SKM-1 treated with dmso at 0.1 percent for 144 hours (cell line): ENCODE measurements around the gene NR6A1.
"Not testable (repeated sequence)": the region's sequence is repeated elsewhere in the genome, so short reads cannot be mapped to it uniquely, and the experiment has no call there.

Experiments used
- DNase-seq: peaks from one replicate; lab custom pipeline; 2025; ENCODE audit not compliant: unreplicated experiment; lab: John Stamatoyannopoulos, UW

The NR6A1 gene

DNA sequence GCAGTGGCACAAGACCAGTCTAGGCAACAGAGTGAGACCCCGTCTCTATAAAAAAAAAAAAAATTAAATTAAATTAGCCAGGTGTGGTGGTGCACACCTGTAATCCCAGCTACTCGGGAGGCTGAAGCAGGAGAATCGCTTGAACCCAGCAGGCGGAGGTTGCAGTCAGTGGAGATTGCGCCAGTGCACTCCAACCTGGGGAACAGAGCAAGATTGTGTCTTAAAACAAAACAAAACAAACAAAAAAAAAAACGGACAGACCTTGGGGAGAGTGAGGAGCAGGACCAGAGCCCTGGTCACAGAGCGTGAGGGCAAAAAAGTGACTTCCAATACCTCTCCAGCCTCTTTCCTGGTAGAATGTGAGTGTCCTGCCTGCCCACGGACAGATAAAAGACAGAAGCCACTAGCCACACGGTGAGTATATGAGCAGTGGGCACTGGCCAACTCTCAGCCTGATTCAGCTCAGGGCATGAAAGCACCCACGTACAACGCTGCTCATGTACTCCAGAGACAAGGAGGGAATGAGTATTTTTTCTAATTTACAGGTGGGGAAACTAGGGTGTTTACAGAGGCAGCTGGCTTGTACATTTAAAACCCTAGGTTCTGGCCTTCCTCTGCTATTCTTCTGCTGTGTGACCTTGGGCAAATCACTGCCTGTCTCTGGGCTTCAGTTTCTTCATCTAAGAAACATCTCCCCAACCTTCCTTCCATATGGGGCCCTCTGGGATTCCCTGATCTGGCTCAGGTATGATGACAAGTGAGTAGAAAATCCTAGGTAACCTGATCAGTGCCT, 7.7 kb upstream of the NR6A1 start:
- no peak for DNase-seq

DNA sequence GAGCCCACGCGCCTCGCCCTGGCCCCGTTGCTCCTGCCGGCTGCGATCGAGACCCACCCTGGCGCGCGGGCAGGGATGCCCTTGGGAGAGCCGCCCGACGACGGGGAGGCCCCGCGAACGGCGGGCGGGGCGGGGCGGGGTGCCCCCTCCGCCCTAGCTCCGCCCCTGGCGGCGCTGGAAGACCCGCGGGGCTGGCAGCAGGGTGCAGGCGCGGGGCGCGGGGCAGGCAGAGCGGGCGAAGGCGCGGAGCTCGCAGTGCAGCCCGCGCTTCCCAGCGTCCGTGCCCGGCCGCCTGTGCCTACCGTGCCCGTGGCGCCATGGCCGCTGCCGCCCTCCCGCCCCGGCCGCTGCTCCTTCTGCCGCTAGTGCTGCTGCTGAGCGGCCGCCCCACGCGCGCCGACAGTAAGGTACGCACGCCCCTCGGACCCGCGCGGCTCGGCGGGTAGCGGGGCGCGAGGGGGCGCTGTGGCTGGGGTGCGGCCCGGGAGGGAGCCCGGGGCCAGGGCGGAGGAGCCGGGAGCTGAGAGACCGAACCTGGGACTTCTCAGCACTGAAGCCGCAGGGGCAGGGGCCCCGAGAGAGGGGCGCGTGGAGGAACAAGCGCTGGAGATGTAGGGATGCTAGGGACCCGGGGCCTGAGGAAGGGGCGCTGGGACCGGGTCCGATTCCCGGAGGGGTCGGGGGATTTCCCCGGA, 6.0 kb upstream of the NR6A1 start, which contains the start of gene OLFML2A:
Gene OLFML2A, plus strand, starts transcription at position 180 of the 695 bp plus-strand sequence. Its CDS starts 138 bp downstream, at position 318.
- DNase-seq, result peak; percentile 31

DNA sequence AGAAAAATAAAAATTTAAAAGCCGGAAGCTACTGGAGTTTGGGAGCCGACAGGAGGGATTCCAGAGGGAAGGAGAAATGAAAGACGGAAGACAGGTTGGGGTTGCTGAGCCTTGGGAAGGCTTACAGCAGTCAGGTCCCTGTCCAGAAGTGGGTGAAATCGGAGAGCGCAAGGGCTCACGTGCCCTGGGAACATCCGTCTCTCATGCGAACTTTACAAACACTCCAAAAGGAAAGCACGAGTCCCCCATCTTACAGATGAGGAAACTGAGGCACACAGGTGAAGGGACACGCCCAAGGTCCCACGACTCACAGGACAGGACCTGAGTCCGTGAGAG, 5.5 kb upstream of the NR6A1 start:
- no peak for DNase-seq

DNA sequence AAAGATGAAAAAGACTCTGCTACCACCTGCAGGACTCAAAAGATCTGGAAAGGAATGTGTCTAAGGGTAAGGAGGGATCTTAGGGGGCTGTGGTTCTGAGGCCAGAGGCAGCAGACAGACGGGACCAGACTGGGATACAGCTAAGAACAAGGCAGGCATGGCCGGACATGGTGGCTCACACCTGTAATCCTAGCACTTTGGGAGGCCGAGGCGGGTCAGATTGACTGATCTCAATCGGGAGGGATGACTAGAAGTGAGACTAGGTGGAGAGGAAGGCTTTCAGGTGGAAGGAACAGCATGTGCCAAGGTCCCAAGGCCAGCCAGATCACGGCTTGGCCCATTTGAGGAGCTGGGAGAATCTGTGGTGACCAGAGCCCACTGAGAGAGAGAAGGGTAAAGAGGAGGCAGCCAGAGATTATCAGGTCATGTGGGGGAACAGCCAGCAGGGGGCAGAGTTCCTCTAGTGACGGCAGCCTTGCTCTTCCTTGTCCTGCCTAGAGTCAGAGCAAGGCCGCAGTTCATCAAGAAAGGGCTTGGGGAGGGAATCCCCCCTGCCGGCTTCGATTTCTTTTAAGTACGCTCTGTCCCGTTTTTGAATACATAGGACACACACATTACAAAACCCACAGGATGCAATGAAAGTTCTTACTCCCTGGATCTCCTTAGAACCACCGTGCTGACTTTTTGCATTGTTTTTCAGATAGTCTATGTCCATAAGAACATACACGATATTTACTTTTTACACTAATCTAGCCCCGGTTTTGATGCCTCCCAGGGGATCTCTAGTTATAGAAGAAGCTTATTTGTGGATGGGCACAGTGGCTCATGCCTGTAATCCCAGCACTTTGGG, 3.2 kb upstream of the NR6A1 start:
- peak; percentile 76 for DNase-seq

DNA sequence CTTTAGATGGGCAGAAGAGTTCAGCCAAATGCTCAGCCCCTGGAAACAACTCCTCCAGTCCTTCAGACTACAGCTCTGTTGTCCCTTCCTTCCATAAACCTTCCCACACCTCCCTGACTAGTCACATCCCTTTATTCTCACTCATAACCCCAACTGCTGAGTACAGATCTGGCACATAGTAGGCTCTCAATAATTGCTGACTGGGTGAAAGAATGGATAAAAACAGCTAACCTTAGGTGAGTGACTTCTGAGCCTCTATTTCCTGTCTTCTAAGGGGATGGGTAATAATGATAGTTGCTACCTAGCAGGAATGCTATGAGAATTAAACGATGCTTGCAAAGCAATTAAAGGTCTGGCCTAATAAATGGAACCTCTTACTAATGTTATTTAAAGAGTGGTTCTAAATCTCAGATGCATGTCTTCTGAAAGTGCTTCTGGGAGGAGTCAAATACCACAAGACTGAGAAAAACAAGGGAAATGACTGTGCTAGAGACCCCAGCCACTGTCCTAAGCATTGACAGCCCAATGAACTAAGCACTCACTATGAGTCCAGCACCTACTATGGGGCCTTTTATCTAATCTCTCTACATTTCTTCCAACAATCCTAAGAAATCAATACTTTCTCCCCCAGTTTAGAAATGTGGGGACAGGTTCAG, 2.5 kb upstream of the NR6A1 start:
- DNase-seq, result no peak

DNA sequence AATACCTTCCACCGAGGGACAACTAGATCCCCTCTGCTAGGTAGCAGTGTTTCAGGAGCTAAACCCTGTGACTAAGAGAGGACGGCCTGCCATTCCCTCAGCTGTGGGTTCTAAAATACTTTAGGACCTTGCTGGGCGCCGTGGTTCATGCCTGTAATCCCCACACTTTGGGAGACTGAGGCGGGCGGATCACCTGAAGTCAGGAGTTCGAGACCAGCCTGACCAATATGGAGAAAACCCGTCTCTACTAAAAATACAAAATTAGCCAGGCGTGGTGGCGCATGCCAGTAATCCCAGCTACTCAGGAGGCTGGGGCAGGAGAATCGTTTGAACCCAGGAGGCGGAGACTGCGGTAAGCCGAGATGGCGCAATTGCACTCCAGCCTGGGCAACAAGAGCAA, 1.8 kb upstream of the NR6A1 start:
- not testable (repeated sequence) for DNase-seq

DNA sequence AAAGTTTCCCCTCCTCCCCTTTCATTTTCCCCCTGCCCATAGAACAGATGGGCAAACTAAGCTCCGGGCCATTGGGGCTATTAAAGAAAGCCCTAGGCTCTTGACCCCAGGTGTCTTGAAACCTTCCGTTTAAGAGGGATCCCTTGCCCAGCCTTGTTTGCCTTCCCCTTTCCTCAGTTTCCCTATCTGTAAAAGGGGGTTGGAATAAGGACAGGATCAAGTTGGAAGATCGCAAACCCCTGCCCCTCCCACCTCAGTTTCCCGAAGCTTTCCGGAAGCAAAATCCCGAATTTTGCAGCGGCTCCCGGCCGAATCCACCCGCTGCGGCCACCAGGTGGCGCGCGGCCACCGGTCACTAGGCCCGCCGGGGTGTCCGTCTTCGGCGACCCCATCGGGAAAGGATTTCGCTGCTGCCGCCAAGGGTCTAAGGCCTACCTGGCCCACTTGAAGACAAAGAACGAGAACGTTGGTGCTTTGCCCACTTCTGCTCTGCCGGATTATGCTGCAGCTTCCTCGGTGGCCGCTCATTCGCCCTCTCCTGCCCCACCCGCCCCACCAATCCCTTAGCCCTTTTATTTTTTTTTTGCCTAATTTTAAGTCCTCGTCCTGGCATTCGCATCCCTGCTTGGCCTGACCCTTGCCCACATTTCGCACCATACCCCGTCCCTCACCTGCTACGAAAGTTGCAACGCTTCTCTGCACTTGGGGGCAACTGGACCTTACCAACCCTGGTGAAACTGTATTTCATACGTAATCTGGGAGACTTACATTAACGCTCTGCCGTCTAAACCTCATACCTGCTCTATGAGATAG, 962 bp upstream of the NR6A1 start:
- DNase-seq, result peak; percentile 75

DNA sequence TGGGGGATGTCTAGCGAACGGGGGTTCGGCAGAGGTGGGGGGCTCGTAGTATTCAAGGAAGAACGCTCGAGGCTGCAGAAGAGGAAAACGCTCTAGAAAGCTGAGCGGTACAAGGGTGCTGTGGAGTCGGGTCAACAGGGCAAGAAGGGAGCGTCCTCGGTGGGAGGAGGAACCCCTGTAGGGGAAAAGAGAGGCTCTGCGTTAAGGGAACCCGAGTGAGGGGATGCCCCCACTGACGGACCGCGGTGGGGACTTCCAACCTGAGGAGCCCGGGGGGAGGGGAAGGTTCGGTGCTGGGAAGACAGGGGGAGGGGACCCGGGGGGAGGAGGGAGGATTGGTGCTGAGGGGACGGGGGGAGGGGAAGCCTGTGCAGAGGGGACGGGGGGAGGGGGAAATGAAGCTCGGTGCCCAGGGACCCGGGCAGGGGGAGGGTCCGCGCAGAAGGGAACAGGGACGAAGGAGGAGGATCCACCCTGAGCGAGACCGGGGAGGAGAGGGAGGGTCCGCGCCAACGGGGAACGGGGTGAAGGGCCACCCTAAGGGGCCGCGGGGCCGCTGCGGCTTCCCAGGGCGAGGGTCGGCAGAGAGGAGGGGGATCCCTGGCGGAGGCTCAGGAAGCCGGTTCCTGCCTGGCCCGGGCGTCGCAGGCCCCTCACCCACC, 621 bp downstream of the NR6A1 start:
- no peak for DNase-seq

DNA sequence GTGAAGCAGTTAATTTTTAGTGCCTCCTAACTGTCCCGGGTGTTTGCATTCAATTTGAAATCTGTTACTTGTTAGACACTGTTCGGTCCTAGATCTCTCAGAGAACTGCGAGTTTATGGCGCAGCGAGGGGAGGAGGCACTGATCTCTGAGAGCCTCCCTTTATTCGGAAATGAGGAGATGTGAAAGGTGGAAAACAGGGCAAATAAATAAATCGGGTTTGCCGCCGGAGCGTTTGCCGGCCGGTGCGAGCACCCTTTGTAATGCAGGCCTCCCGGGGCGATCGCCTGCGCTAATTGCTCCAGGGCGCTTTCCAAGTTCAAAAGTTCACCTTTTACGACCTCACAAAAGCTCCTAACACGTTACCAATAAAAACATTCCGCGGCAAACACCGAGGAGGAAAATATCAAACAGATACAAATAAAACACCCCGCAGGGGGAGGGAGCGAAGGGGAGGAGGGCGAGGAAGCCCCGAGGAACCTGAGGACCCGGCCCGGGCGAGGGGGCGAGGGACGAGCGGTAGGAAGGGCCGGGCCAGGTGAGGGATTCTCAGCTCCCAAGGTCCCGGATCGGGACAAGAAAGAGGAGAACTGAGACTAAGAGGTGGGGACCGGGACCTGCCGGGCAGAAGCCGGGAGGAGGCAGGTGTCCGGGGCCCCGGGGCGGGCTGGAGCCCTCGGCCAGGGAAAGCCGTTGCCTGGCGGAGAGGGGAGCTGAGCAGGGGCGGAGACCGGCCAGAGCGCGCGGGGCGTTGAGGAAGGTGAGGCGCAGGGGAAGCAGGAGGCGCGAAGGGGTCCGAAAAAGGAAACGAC, 1.4 kb downstream of the NR6A1 start:
- DNase-seq, result no peak

DNA sequence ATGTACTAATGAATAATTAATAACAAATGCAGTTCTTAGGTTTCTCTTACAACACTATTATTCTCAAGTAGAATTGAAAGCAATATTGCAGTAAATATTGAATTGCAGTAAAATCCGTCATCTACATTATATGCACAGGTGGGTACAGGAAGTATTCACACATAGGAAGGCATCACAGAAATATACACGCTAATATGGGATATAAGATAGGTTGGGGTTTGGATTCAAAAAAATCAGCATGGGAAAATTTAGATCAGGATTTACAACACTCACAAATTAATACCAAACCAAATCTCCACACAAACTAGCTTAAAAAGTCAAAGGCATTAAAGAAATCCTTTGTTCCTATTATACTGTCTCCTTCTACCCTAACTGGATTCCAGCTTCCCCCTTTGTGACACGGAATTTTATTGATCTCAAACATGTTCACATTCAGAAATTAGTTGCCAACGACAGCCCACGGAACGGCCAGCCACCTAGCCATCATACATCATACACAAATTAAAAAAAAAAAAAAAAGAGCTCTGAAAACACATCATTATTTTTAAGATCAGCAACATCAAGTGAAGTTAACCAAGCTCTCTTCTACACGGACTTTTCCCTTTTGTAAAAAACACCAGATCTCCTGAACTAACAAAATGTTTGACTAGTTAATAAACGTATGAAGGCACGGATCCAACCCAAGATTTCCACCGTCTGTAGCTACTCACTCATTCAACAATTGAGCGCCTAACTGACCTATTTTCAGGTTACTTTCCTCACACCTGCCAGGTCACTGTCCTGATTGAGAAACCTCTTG, 2.2 kb downstream of the NR6A1 start:
- DNase-seq, result no peak

DNA sequence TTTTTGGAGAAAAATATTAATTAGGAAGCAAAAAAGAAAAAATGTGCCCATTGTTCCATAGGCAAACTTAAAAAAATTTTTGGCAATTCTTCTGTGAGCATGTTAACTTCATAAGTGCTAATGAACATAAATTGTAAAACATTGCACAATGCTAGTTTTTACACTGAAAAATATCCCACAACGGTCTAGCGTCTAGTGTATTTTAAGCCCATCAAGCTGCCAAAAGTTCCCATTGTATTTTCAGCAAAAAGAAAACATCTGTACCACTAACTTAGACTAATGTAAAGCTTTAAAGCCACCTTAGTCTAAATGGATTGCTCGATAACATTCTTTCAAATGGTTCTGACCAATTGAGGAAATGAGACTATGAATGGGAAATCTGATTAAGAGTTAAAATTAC, 2.8 kb downstream of the NR6A1 start:
- DNase-seq, result no peak

DNA sequence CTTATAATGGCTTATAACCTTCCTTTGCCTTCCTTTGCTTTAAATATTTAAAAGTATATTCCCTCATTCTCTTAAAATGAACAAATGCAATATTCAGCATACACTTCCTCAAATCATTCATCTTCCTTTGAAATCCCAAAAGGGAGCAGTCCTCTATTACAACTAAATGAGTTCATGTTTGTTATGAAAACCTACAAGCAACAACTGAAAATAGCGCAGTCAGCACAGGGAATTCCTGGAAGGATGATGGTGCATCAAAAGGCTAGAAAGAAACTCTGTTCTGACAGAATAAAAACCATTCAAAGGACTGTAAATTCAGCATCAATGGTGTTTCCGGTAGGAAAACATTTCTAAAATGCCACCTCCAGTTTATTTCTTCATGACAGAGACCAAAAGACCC, 3.3 kb downstream of the NR6A1 start:
- DNase-seq, result no peak

DNA sequence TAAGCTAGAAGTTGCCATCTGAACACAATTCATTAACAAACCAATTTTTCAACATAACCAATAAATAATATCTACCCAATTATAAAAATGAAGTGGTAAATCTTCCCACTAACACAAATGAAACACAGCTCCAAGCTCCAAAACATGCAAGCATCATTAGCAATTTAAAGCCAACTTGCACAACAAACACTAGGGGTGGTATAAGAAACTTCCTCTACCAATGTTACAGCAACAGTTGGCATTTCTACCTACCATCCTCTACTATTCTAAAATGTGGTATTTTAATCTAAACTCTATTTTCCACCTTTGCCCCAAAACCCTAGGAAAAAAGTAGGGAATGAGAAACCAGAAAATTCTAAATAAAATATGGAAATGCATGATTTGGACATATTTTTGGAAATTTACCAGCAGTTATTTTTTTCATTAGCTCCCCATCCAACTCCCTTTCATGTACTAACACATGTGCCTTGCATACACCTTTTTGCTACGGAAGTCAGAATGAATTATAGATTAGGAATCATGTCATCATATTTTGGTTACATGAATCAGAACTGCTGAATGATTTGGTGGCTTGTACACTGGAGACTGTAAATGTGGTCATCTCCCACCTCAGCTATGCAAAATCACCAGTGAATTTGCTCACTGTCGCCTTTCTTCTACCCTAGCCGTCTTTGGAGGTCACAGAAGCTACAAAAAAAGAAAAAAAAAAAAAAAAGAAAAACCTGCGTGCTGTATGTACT, 4.1 kb downstream of the NR6A1 start:
- DNase-seq, result no peak

DNA sequence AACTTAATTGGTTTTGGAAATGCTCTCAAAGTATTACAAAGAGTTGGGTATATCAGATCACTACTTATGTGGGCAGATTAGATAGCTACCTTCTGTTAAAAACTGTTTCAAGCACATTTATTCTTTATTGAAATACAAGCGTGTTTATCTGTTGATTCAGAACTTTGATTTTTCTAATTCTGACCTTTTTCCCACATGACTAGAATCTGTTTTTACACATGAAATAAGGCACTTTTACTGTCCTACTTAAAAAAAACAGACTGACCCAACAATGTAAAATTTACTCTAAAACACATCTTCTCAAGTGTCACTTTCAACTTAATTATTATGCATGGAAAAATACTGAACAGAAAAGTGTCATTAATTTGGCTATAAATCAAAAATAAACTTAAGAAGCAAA, 4.8 kb downstream of the NR6A1 start:
- DNase-seq, result no peak

DNA sequence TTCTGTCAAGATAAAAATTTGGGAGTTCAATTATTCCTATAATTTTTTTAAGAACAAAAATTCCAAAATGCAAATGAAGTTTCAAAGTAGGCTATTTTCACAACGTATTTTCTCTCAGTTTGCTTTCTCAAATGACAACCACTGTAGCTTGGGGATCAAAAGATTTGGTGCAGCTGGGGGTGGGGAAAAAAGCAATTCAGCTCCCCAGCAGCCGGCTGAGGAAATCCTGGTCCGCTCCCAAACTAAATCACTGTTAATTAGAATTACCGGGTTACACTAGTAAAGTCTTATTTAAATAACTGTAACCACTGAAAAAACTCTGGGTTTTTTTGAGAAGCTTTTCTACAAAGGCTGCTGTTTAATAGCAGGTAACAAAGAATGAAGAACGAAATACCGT, 5.7 kb downstream of the NR6A1 start:
- no peak for DNase-seq

DNA sequence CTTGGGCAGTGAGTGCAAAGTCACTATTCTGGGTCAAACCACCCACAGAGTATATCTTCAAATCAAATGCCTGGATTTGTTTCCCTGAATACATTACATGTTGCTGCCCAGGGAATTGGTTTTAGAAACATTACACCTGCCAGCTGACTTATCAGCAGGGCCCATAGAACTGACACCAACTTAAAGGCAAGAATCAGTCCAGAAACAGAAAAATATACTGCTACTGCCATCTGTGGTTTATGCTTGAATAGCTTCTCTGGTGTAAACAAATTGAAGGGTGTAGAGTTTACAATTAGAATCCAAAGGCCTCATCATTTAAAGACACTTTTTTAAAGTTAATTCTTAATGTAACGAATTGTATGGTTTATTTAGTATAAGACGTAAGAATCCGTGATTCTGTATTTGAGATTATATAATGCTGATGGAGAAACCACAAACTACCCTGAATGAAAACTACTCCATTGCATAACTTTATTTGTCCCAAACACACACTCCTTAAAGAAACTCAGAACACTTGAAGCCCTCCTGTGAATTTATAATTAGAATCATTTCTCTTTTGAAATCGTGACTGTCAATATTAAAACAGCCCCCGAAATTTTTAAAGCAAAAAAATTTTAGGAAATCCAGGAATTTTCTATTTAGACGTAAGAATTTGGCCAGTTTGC, 6.2 kb downstream of the NR6A1 start:
- no peak for DNase-seq

DNA sequence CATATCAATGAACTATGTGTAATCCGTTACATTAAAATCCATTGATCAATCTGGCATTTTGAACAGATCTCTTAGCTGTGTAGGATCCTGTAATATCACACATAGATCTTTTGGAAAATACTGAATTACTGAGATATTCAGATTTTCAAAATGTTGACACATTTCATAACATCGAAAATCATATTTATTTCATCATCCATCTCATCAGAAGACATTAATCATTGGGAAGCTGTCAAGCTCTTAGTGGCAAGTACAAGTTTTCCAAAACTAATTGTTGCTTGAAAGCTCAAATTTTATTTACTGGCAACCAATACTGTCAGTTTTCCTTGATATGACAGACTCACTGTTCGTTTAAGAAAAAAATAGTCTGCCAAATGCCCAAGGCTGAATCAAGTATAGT, 8.5 kb downstream of the NR6A1 start:
- no peak for DNase-seq
